HCT116 (cell line): ENCODE measurements around the gene NFIA.

Experiments used
- CTCF ChIP-seq, 3 experiments: fragments of 200-600 bp in 1 of 3; sonication (generic) in 1 of 3; IDR thresholded peaks in 2 of 3; conservative IDR thresholded peaks in 1 of 3; 2 replicates each; pipeline ENCODE4 v1.5.1; 2012 to 2017; ENCODE audit warnings: low read depth in 2 of 3, low read length in 2 of 3, antibody characterized with exemption in 1 of 3, borderline replicate concordance in 1 of 3, control low read depth in 1 of 3, mild to moderate bottlenecking in 1 of 3, mixed read lengths in 1 of 3, mixed run types in 1 of 3, moderate library complexity in 1 of 3; ENCODE audit not compliant: insufficient read depth in 1 of 3
- EZH2phosphoT487 ChIP-seq: fragments of 200-600 bp; IDR thresholded peaks from 2 replicates; pipeline ENCODE4 v1.6.1; 2018; ENCODE audit warnings: antibody characterized with exemption, borderline replicate concordance
- POLR2A ChIP-seq: IDR thresholded peaks from 2 replicates; pipeline ENCODE4 v1.7.0; 2011; ENCODE audit warnings: borderline replicate concordance; ENCODE audit not compliant: insufficient read depth, insufficient read length; ENCODE audit errors: extremely low read depth
- REST ChIP-seq: IDR thresholded peaks from 2 replicates; pipeline ENCODE4 v1.6.1; 2012; ENCODE audit warnings: low read depth
- SIN3A ChIP-seq: IDR thresholded peaks from 2 replicates; pipeline ENCODE4 v1.6.1; 2012; ENCODE audit warnings: low read depth
- SP1 ChIP-seq: IDR thresholded peaks from 2 replicates; pipeline ENCODE4 v1.6.1; 2012; ENCODE audit warnings: low read depth
- SRF ChIP-seq: IDR thresholded peaks from 2 replicates; pipeline ENCODE4 v1.6.1; 2012; ENCODE audit warnings: low read depth
- ZFX ChIP-seq: fragments of 450-650 bp; IDR thresholded peaks from 2 replicates; pipeline ENCODE4 v1.6.1; 2017
- TF ChIP-seq, protein P1 (sequence below): IDR thresholded peaks from 2 replicates; pipeline ENCODE4 v1.6.1; 2012

- TF ChIP-seq REST (no peak), EZH2phosphoT487 (no peak), ZFX (no peak), CTCF (IDR thresholded peaks at IDR 0.05 in 2 of 3, conservative IDR thresholded peaks at IDR 0.05 in 1 of 3; ENCODE audit: borderline replicate concordance in 1 of 3, insufficient read depth in 1 of 3, low read depth in 2 of 3, low read length in 2 of 3) (no peak), SIN3A (no peak), SRF (no peak), POLR2A (no peak), SP1 (no peak)
- TF ChIP-seq, protein P1, sequence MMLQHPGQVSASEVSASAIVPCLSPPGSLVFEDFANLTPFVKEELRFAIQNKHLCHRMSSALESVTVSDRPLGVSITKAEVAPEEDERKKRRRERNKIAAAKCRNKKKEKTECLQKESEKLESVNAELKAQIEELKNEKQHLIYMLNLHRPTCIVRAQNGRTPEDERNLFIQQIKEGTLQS = no peak
Observed at GRCh38 chr1:61250933-61251332, 168.6 kb downstream of the NFIA start.
